Panc1 (cell line): ENCODE results near the gene NRG2.

ENCODE experiments used
- CTCF ChIP-seq: fragments of 450-650 bp; IDR thresholded peaks from 2 replicates; pipeline ENCODE4 v1.5.1; 2017; ENCODE audit warnings: mild to moderate bottlenecking
- REST ChIP-seq, 2 experiments: IDR thresholded peaks; 2 replicates each; pipeline ENCODE4 v1.6.1; 2011 to 2012; ENCODE audit warnings: low read depth in 2 of 2, control low read depth in 1 of 2, low read length in 1 of 2, mild to moderate bottlenecking in 1 of 2, moderate library complexity in 1 of 2; ENCODE audit not compliant: insufficient read depth in 1 of 2

DNA sequence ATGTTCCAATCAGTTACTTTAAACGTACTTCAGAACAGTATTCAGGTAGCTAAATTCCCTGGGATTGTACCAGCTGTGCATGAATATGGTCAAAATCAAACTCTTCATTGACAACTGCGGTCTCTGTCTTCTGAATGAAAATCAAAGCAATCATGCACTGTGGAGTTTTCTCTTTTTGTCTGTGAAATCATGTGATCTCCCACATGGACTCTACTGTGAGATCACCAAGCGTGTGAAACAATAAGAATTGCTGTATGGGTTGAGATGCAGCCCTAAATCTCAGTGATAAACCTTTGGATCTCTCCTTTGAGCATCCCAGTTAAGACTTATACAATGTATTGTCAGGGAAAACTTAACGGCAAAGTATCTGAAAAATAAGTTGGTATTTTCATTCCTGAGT lies 6.1 kb downstream of the NRG2 start:
- TF ChIP-seq REST (IDR thresholded peaks at IDR 0.05; ENCODE audit: insufficient read depth in 1 of 2, low read depth in 2 of 2, low read length in 1 of 2) = no peak
- TF ChIP-seq CTCF = no peak
